Effector memory CD4-positive, alpha-beta T cell (primary cell): ENCODE measurements around the gene APOD.

Experiments used
- DNase-seq, 3 donors: peaks; one replicate each; pipeline ENCODE4 v3.0.0-alpha.2; 2020
- H3K27ac ChIP-seq: 2 replicates; pipeline ENCODE4 v1.7.0; 2013; ENCODE audit warnings: mild to moderate bottlenecking, low read length, moderate library complexity; ENCODE audit not compliant: insufficient read depth, poor library complexity, severe bottlenecking
- H3K27me3 ChIP-seq: replicated peaks from 2 replicates; pipeline ENCODE4 v1.7.0; 2013; ENCODE audit warnings: mild to moderate bottlenecking, low read length; ENCODE audit not compliant: insufficient read depth, control insufficient read depth, poor library complexity, severe bottlenecking
- H3K36me3 ChIP-seq: 2 replicates; pipeline ENCODE4 v1.7.0; 2013; ENCODE audit warnings: mild to moderate bottlenecking, low read length, moderate library complexity; ENCODE audit not compliant: control insufficient read depth, insufficient read depth
- H3K4me1 ChIP-seq: 2 replicates; pipeline ENCODE4 v1.7.0; 2013; ENCODE audit warnings: low read length, mild to moderate bottlenecking; ENCODE audit not compliant: control insufficient read depth, insufficient read depth, poor library complexity, severe bottlenecking
- H3K4me3 ChIP-seq: 2 replicates; pipeline ENCODE4 v1.7.0; 2013; ENCODE audit warnings: low read length, low read depth, mild to moderate bottlenecking; ENCODE audit not compliant: insufficient read depth, poor library complexity, severe bottlenecking
- H3K9me3 ChIP-seq: 2 replicates; pipeline ENCODE4 v1.7.0; 2013; ENCODE audit warnings: mild to moderate bottlenecking, low read length, moderate library complexity; ENCODE audit not compliant: control insufficient read depth

The APOD gene

GRCh38 chr3:195535293-195535692, 48.4 kb downstream of the APOD start:
- no peaks in the 10 kb centered on the region for H3K27me3 ChIP-seq
- no peaks in the 10 kb centered on the region for H3K9me3 ChIP-seq
- no peak overlapping the region for H3K4me3 ChIP-seq
- H3K4me1 ChIP-seq: peaks cover 50% of the 10 kb centered on the region
- H3K27ac ChIP-seq: no peak overlapping the region
- DNase-seq: no peak
- no peaks in the 10 kb centered on the region for H3K36me3 ChIP-seq

- Histone ChIP-seq H3K27ac (no peak overlapping the region), H3K9me3 (no peaks in the 10 kb centered on the region), H3K36me3 (peaks cover 17% of the 10 kb centered on the region), H3K4me1 (peaks cover 40% of the 10 kb centered on the region), H3K27me3 (no peaks in the 10 kb centered on the region), H3K4me3 (no peak overlapping the region)
- DNase-seq: no peak
Measured at GRCh38 chr3:195532834-195533233, 50.9 kb downstream of the APOD start.

- no peak overlapping the region for H3K4me3 ChIP-seq
- no peaks in the 10 kb centered on the region for H3K9me3 ChIP-seq
- no peak overlapping the region for H3K27ac ChIP-seq
- peaks cover 40% of the 10 kb centered on the region for H3K4me1 ChIP-seq
- H3K36me3 ChIP-seq: peaks cover 20% of the 10 kb centered on the region
- no peak for DNase-seq
- no peaks in the 10 kb centered on the region for H3K27me3 ChIP-seq
Measured at GRCh38 chr3:195532345-195532744, 51.4 kb downstream of the APOD start.

- Histone ChIP-seq H3K4me3 (no peak overlapping the region), H3K36me3 (peaks cover 21% of the 10 kb centered on the region), H3K4me1 (peaks cover 40% of the 10 kb centered on the region), H3K9me3 (no peaks in the 10 kb centered on the region), H3K27me3 (no peaks in the 10 kb centered on the region), H3K27ac (no peak overlapping the region)
- no peak for DNase-seq
Measured at GRCh38 chr3:195531683-195532082, 52.1 kb downstream of the APOD start.

DNA sequence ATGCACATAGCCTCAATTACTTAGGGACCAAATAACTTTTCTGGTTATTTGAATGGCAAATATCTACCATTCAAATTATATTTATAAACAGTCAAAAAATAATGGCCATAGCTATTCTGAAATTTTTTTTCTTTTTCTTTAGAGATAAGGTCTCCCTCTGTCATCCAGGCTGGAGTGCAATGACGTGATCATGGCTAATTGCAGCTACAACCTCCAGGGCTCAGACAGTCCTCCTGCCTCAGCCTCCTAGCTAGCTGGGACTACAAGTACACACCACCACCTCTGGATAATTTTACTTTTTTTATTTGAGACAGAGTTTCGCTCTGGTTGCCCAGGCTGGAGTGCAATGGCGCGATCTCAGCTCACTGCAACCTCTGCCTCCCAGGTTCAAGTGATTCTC, 57.2 kb downstream of the APOD start:
- DNase-seq: no peak
- Histone ChIP-seq H3K36me3 (peaks cover 36% of the 10 kb centered on the region), H3K4me3 (no peak overlapping the region), H3K27ac (no peak overlapping the region), H3K4me1 (peaks cover 27% of the 10 kb centered on the region), H3K27me3 (no peaks in the 10 kb centered on the region), H3K9me3 (no peaks in the 10 kb centered on the region)

DNA sequence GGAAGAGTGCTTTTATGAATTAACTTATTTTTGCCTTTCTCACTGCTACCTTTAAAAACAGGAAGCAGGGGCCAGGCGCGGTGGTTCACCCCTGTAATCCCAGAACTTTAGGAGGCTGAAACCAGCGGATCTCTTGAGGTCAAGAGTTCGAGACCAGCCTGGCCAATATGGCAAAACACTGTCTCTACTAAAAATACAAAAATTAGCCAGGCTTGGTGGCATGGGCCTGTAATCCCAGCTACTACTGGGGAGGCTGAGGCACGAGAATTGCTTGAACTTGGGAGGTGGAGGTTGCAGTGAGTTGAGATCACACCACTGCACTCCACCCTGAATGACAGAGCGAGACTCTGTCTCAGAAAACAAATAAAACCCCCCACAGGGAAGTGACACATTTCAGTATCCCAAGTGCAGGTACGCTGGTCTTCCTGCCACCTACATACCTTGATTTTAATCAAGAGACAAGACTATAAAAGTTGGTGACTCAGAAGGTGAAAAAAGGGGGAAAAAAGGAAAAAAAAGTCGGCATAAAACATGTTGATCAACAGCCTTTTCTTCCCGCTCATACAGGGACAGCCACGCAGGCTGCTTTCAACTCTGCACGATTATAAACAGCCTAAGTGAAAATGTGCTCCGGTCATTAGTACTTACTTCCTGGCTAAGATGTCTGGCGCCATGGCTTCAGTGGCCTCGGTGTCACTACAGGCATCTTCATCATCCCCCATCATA, 59.4 kb downstream of the APOD start:
- DNase-seq: no peak
- H3K36me3 ChIP-seq: peaks cover 37% of the 10 kb centered on the region
- no peaks in the 10 kb centered on the region for H3K27me3 ChIP-seq
- H3K4me3 ChIP-seq: no peak overlapping the region
- no peaks in the 10 kb centered on the region for H3K9me3 ChIP-seq
- peaks cover 23% of the 10 kb centered on the region for H3K4me1 ChIP-seq
- peak overlapping the region; percentile 42 for H3K27ac ChIP-seq

GRCh38 chr3:195522254-195523023, 61.3 kb downstream of the APOD start:
- Histone ChIP-seq H3K4me3 (no peak overlapping the region), H3K36me3 (peaks cover 34% of the 10 kb centered on the region), H3K27ac (no peak overlapping the region), H3K27me3 (no peaks in the 10 kb centered on the region), H3K9me3 (no peaks in the 10 kb centered on the region), H3K4me1 (peaks cover 23% of the 10 kb centered on the region)
- no peak for DNase-seq
